HG03575 (cell line): ENCODE data around the gene KLHL30.

Experiments
- ATAC-seq: cut with Tn5 transposase; IDR thresholded peaks from one replicate; pipeline ENCODE4 v1.9.1; 2021; ENCODE audit not compliant: unreplicated experiment, insufficient number of reproducible peaks, low FRiP score; ENCODE audit errors: extremely low read depth

KLHL30 gene

GRCh38 chr2:238157506-238158017, 19.1 kb downstream of the KLHL30 start:
- no peak for ATAC-seq

GRCh38 chr2:238158018-238158508, 19.6 kb downstream of the KLHL30 start:
- no peak for ATAC-seq

GRCh38 chr2:238158509-238159070, 20.1 kb downstream of the KLHL30 start, which contains the start of gene ERFE:
ERFE (plus strand) TSS chr2:238158970; CDS start chr2:238159008, 38 bp downstream.
- no peak for ATAC-seq

- no peak for ATAC-seq
These were observed 20.6 kb downstream of the KLHL30 start for GRCh38 chr2:238159071-238159539.

GRCh38 chr2:238159661-238160205, 21.3 kb downstream of the KLHL30 start:
- ATAC-seq = no peak

- ATAC-seq = no peak
These were observed 22.0 kb downstream of the KLHL30 start for GRCh38 chr2:238160206-238161129.

GRCh38 chr2:238161291-238162051, 23.0 kb downstream of the KLHL30 start:
- no peak for ATAC-seq

- ATAC-seq = no peak
These were observed 23.9 kb downstream of the KLHL30 start for GRCh38 chr2:238162251-238162845.

- ATAC-seq = no peak
These were observed 24.5 kb downstream of the KLHL30 start for GRCh38 chr2:238162846-238163441.

GRCh38 chr2:238163481-238164198, 25.2 kb downstream of the KLHL30 start:
- ATAC-seq = no peak

- no peak for ATAC-seq
These were observed 26.4 kb downstream of the KLHL30 start for GRCh38 chr2:238164906-238165287.

GRCh38 chr2:238165288-238165921, 26.9 kb downstream of the KLHL30 start:
- no peak for ATAC-seq

GRCh38 chr2:238166391-238167343, 28.2 kb downstream of the KLHL30 start:
- ATAC-seq = no peak

- ATAC-seq = no peak
These were observed 28.9 kb downstream of the KLHL30 start for GRCh38 chr2:238167344-238167715.

GRCh38 chr2:238167761-238168160, 29.3 kb downstream of the KLHL30 start:
- ATAC-seq = no peak
